ENCODE measurements around the gene RBM8A.

The RBM8A gene

GRCh38 chr1:145886816-145887215 is 40.5 kb downstream of the RBM8A start:
- H3K27me3 Mint-ChIP-seq = peaks cover 28% of the 10 kb centered on the region
- H3K27ac Mint-ChIP-seq = no peak overlapping the region
- H3K9me3 Mint-ChIP-seq = no peaks in the 10 kb centered on the region
- H3K4me1 Mint-ChIP-seq (ENCODE audit: low read depth) = peaks cover 19% of the 10 kb centered on the region
- H3K36me3 Mint-ChIP-seq (ENCODE audit: low read depth) = no peaks in the 10 kb centered on the region
- no peak overlapping the region for H3K4me3 Mint-ChIP-seq

DNA sequence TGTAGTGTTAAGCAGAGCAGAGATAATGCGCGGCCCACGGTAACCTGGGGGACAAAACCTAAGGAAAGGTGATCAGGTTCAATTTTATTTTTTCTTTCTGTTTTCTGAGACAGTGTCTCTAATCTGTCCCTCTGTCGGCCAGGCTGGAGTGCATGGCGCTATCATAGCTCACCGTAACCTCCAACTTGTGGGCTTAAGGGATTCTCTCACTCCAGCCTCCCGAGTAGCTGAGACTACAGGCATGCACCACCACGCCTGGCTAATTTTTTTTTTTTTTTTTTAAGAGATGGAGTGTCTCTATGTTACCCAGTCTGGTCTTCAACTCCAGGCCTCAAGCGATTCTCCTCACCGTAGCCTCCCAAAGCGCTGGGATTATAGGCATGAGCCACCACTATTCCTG is 40.9 kb downstream of the RBM8A start:
- H3K27ac Mint-ChIP-seq = no peak overlapping the region
- peak overlapping the region; percentile 81 for H3K4me3 Mint-ChIP-seq
- peaks cover 28% of the 10 kb centered on the region for H3K27me3 Mint-ChIP-seq
- H3K9me3 Mint-ChIP-seq = no peaks in the 10 kb centered on the region
- H3K4me1 Mint-ChIP-seq (ENCODE audit: low read depth) = peaks cover 19% of the 10 kb centered on the region
- no peaks in the 10 kb centered on the region for H3K36me3 Mint-ChIP-seq (ENCODE audit: low read depth)

DNA sequence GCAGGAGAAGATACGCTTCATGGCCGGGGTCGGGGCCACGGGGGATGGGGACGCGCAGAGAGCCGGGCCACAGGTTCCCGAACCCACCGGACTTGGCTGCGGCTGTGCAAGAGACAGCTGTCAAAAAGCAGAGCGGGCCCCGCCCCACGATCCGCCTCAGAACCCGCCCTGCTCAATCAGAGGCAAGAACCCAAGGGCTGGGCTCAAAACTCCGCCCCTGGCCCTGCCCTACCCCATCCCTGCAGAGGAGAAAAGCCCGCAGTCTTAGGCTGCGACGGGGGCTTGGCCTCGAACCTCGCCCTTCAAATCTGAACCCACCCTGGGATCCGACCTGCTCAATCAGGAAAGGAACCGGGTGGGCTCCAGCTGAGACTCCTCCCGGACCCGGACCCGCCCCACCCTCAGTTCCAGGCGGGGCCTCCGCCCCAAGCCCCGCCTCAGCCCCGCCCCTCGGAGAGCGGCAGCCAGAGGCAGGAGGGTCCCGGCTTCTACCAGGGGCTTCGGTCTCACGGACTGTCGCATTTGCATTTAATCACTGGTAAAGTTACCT is 41.5 kb downstream of the RBM8A start, which contains the start of gene ANKRD35:
ANKRD35 (minus strand) TSS at position 129 of the 550 bp plus-strand sequence; CDS start at position 21, 108 bp downstream.
- H3K27me3 Mint-ChIP-seq = peaks cover 28% of the 10 kb centered on the region
- H3K9me3 Mint-ChIP-seq = no peaks in the 10 kb centered on the region
- H3K36me3 Mint-ChIP-seq (ENCODE audit: low read depth) = no peaks in the 10 kb centered on the region
- peaks cover 19% of the 10 kb centered on the region for H3K4me1 Mint-ChIP-seq (ENCODE audit: low read depth)
- H3K27ac Mint-ChIP-seq = no peak within 1 kb of the TSS
- peak within 1 kb of the TSS; percentile 81 for H3K4me3 Mint-ChIP-seq

- Mint-ChIP-seq H3K4me1 (ENCODE audit: low read depth) (peaks cover 19% of the 10 kb centered on the region), H3K9me3 (no peaks in the 10 kb centered on the region), H3K27me3 (peaks cover 28% of the 10 kb centered on the region), H3K4me3 (peak overlapping the region; percentile 81), H3K27ac (no peak overlapping the region), H3K36me3 (ENCODE audit: low read depth) (no peaks in the 10 kb centered on the region)
Observed at GRCh38 chr1:145884675-145885074, 42.6 kb downstream of the RBM8A start.

DNA sequence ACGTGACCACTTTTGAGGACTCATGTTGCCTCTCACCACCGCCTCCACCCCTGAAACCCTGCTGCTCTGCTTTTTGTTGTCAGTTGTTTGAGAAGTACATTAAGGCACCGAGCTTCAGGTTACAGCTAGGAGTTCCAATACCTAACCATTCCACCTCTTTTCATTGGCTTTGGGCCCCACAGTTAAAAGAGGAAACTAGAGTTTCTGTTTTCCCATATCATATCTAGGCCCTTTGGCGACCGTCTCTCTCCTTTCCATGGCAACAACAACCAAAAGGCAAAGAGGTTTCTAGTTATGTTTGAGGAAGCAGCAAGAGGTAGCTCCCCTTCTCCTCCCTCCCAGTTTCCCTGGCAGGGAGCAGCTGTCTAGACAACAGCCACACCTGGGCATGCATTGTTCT is 47.5 kb downstream of the RBM8A start:
- H3K4me3 Mint-ChIP-seq = no peak overlapping the region
- H3K27ac Mint-ChIP-seq = no peak overlapping the region
- no peaks in the 10 kb centered on the region for H3K36me3 Mint-ChIP-seq (ENCODE audit: low read depth)
- H3K9me3 Mint-ChIP-seq = no peaks in the 10 kb centered on the region
- peaks cover 33% of the 10 kb centered on the region for H3K27me3 Mint-ChIP-seq
- H3K4me1 Mint-ChIP-seq (ENCODE audit: low read depth) = peaks cover 1% of the 10 kb centered on the region

- H3K4me1 Mint-ChIP-seq (ENCODE audit: low read depth) = no peaks in the 10 kb centered on the region
- no peak overlapping the region for H3K4me3 Mint-ChIP-seq
- H3K27me3 Mint-ChIP-seq = peaks cover 22% of the 10 kb centered on the region
- H3K9me3 Mint-ChIP-seq = no peaks in the 10 kb centered on the region
- no peaks in the 10 kb centered on the region for H3K36me3 Mint-ChIP-seq (ENCODE audit: low read depth)
- H3K27ac Mint-ChIP-seq = no peak overlapping the region
Observed at GRCh38 chr1:145878724-145879123, 48.6 kb downstream of the RBM8A start.

DNA sequence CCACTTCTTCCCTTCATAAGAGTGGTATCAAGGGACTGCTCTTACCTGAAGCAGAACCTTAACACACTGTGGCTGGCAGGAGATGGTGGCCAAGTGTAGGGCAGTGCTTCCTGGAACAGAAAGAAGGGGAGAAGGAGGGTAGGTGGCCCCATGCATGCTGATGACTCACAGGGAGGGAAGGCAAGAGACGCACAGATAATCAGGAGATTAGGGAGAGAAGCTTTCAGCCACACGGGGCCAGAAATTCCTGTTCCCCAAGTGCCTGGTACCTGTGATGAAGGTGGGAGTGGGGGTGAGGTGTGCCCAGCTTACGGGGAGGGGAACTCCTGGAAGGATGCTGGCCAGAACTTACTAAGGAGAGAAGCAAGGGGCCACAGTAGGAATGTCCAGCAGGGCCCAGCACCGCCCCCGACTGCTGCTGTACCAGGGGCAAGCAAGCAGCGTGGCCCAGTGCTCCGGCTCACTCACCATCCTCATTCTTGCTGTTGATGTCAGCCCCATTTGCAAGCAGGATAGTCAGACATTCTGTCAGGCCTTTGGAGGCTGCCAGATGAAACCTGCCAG is 49.3 kb downstream of the RBM8A start:
- Mint-ChIP-seq H3K27me3 (peaks cover 19% of the 10 kb centered on the region), H3K4me3 (no peak overlapping the region), H3K9me3 (no peaks in the 10 kb centered on the region), H3K27ac (no peak overlapping the region), H3K36me3 (ENCODE audit: low read depth) (no peaks in the 10 kb centered on the region), H3K4me1 (ENCODE audit: low read depth) (peaks cover 1% of the 10 kb centered on the region)

- Mint-ChIP-seq H3K4me1 (ENCODE audit: low read depth) (peaks cover 19% of the 10 kb centered on the region), H3K27me3 (peaks cover 24% of the 10 kb centered on the region), H3K36me3 (ENCODE audit: low read depth) (no peaks in the 10 kb centered on the region), H3K9me3 (no peaks in the 10 kb centered on the region), H3K27ac (no peak overlapping the region), H3K4me3 (no peak overlapping the region)
Observed at GRCh38 chr1:145874646-145875045, 52.6 kb downstream of the RBM8A start.

- H3K4me3 Mint-ChIP-seq = peak overlapping the region; percentile 67
- H3K36me3 Mint-ChIP-seq (ENCODE audit: low read depth) = no peaks in the 10 kb centered on the region
- H3K27me3 Mint-ChIP-seq = peaks cover 21% of the 10 kb centered on the region
- H3K4me1 Mint-ChIP-seq (ENCODE audit: low read depth) = peaks cover 19% of the 10 kb centered on the region
- no peaks in the 10 kb centered on the region for H3K9me3 Mint-ChIP-seq
- H3K27ac Mint-ChIP-seq = peak overlapping the region; percentile 64
Observed at GRCh38 chr1:145871994-145872924, 55.0 kb downstream of the RBM8A start.

Measured in stimulated activated naive CD8-positive, alpha-beta T cell treated with anti-CD3 and anti-CD28 coated beads, Interleukin-15, Interleukin-2, amounts not matched to agents 100 ng/mL and 50 ng/mL, for 24 hours (primary cell).